Neural cell (in vitro differentiated cells): ENCODE results near the gene USP10.

Experiments used
- CTCF ChIP-seq: fragments of 450-650 bp; IDR thresholded peaks from 2 replicates; pipeline ENCODE4 v1.5.1; 2014; ENCODE audit warnings: antibody characterized with exemption, mild to moderate bottlenecking, moderate library complexity; ENCODE audit not compliant: poor library complexity, severe bottlenecking
- EZH2 ChIP-seq: fragments of 200-600, 300-800 bp; shearing (Covaris generic), sonication (generic); IDR thresholded peaks from 2 replicates; pipeline ENCODE4 v1.6.1; 2014; ENCODE audit warnings: antibody characterized with exemption, low read length, borderline replicate concordance, mild to moderate bottlenecking; ENCODE audit not compliant: insufficient read depth, poor library complexity, severe bottlenecking
- RAD21 ChIP-seq: fragments of 450-650 bp; conservative IDR thresholded peaks from 2 replicates; pipeline ENCODE4 v1.6.1; 2014; ENCODE audit warnings: antibody characterized with exemption, mild to moderate bottlenecking, moderate library complexity
- REST ChIP-seq: IDR thresholded peaks from 2 replicates; pipeline ENCODE4 v1.6.1; 2012; ENCODE audit warnings: borderline replicate concordance

- TF ChIP-seq REST (no peak), CTCF (no peak), EZH2 (no peak), RAD21 (no peak)
These were observed 29.1 kb downstream of the USP10 start for GRCh38 chr16:84728853-84729424.
